Measurements from ENCODE around the gene PRRX1. TPM values are rescaled to one million over a fixed set of nuclear protein-coding genes. Genes with fewer than 3 reads are reported as not detected.

PRRX1 gene
- total RNA-seq, 1 experiment from 2014 or later: 4.5 TPM

- H3K4me1 ChIP-seq (ENCODE audit: insufficient read depth, low read length, poor library complexity, severe bottlenecking): peaks cover 33% of the 10 kb centered on the region
- intact Hi-C loops (cut with micrococcal nuclease; ENCODE audit: unreplicated experiment): loop anchor here (5.0 kb wide), 2 partner anchors 188 to 233 kb away; no protein-coding TSS in a partner anchor
Observed at GRCh38 chr1:170694172-170694926, 30.4 kb downstream of the PRRX1 start.

GRCh38 chr1:170695955-170696590, 32.1 kb downstream of the PRRX1 start:
- Histone ChIP-seq H3K4me1 (ENCODE audit: insufficient read depth, low read length, poor library complexity, severe bottlenecking) (peaks cover 36% of the 10 kb centered on the region), H3K4me3 (ENCODE audit: low read depth, low read length, poor library complexity, severe bottlenecking) (no peak overlapping the region), H3K27me3 (replicated peaks; ENCODE audit: insufficient read depth, low read depth, low read length, poor library complexity) (no peaks in the 10 kb centered on the region), H3K9me3 (ENCODE audit: low read depth, low read length, poor library complexity, severe bottlenecking) (no peaks in the 10 kb centered on the region), H3K27ac (ENCODE audit: low read depth, low read length, poor library complexity, severe bottlenecking) (peak overlapping the region; percentile 29), H3K36me3 (ENCODE audit: insufficient read depth, low read length, poor library complexity, severe bottlenecking) (no peaks in the 10 kb centered on the region)
- DNase-seq (ENCODE audit: low spot score): no peak
- ChIA-PET POLR2A (ENCODE audit: low non-redundant PET) (no interaction called here), CTCF (no interaction called here)
- intact Hi-C loops (cut with micrococcal nuclease; ENCODE audit: unreplicated experiment): no loop called here
- BruUV-seq (replicated peaks): no TSS peak
- TF ChIP-seq CTCF (conservative IDR thresholded peaks at IDR 0.05; ENCODE audit: low read depth, low read length) (no peak), EZH2 (IDR thresholded peaks at IDR 0.05; ENCODE audit: borderline replicate concordance, low read depth, low read length, poor library complexity, severe bottlenecking) (no peak)

More at GRCh38 chr1:170694172-170694926, 30.4 kb downstream of the PRRX1 start:
- no peak for TF ChIP-seq CTCF (conservative IDR thresholded peaks at IDR 0.05; ENCODE audit: low read depth, low read length)
- no peak for TF ChIP-seq EZH2 (IDR thresholded peaks at IDR 0.05; ENCODE audit: borderline replicate concordance, low read depth, low read length, poor library complexity, severe bottlenecking)
- no TSS peak for BruUV-seq (replicated peaks)
- Histone ChIP-seq H3K9me3 (ENCODE audit: low read depth, low read length, poor library complexity, severe bottlenecking) (no peaks in the 10 kb centered on the region), H3K4me3 (ENCODE audit: low read depth, low read length, poor library complexity, severe bottlenecking) (no peak overlapping the region), H3K27ac (ENCODE audit: low read depth, low read length, poor library complexity, severe bottlenecking) (no peak overlapping the region), H3K27me3 (replicated peaks; ENCODE audit: insufficient read depth, low read depth, low read length, poor library complexity) (no peaks in the 10 kb centered on the region), H3K36me3 (ENCODE audit: insufficient read depth, low read length, poor library complexity, severe bottlenecking) (no peaks in the 10 kb centered on the region)
- CTCF ChIA-PET: no interaction called here
- DNase-seq (ENCODE audit: low spot score): peak; percentile 54
- POLR2A ChIA-PET (ENCODE audit: low non-redundant PET): no interaction called here

- intact Hi-C loops (cut with micrococcal nuclease; ENCODE audit: unreplicated experiment): no loop called here
- ChIA-PET POLR2A (ENCODE audit: low non-redundant PET) (no interaction called here), CTCF (no interaction called here)
- Histone ChIP-seq H3K4me1 (ENCODE audit: insufficient read depth, low read length, poor library complexity, severe bottlenecking) (peaks cover 40% of the 10 kb centered on the region), H3K27me3 (replicated peaks; ENCODE audit: insufficient read depth, low read depth, low read length, poor library complexity) (no peaks in the 10 kb centered on the region), H3K4me3 (ENCODE audit: low read depth, low read length, poor library complexity, severe bottlenecking) (no peak overlapping the region), H3K9me3 (ENCODE audit: low read depth, low read length, poor library complexity, severe bottlenecking) (no peaks in the 10 kb centered on the region), H3K36me3 (ENCODE audit: insufficient read depth, low read length, poor library complexity, severe bottlenecking) (no peaks in the 10 kb centered on the region), H3K27ac (ENCODE audit: low read depth, low read length, poor library complexity, severe bottlenecking) (peak overlapping the region; percentile 29)
- peak; percentile 55 for DNase-seq (ENCODE audit: low spot score)
- BruUV-seq (replicated peaks): no TSS peak
- TF ChIP-seq CTCF (conservative IDR thresholded peaks at IDR 0.05; ENCODE audit: low read depth, low read length) (no peak), EZH2 (IDR thresholded peaks at IDR 0.05; ENCODE audit: borderline replicate concordance, low read depth, low read length, poor library complexity, severe bottlenecking) (no peak)
Observed at GRCh38 chr1:170696591-170697290, 32.8 kb downstream of the PRRX1 start.
